BLaER1 treated with 17β-estradiol and CSF1 and Interleukin-3, amounts not matched to agents 10 nM and 100 nM (cell line): ENCODE measurements around the gene LRSAM1.

Experiments used
- H3K27ac ChIP-seq, 11 experiments: shearing (Covaris generic); formaldehyde crosslinking; 2 replicates each; pipeline ENCODE4 v1.8.1; 2022
- H3K27me3 ChIP-seq, 11 experiments: shearing (Covaris generic); formaldehyde crosslinking; 2 replicates each; pipeline ENCODE4 v1.8.1; 2022
- H3K36me3 ChIP-seq, 11 experiments: shearing (Covaris generic); formaldehyde crosslinking; 2 replicates each; pipeline ENCODE4 v1.8.1; 2022
- H3K4me1 ChIP-seq, 10 experiments: shearing (Covaris generic); formaldehyde crosslinking; 2 replicates each; pipeline ENCODE4 v1.8.1; 2022
- H3K4me2 ChIP-seq, 11 experiments: shearing (Covaris generic); formaldehyde crosslinking; 2 replicates each; pipeline ENCODE4 v1.8.1; 2022
- H3K4me3 ChIP-seq, 10 experiments: shearing (Covaris generic); formaldehyde crosslinking; 2 replicates each; pipeline ENCODE4 v1.8.1; 2022
- H3K9ac ChIP-seq, 11 experiments: shearing (Covaris generic); formaldehyde crosslinking; 2 replicates each; pipeline ENCODE4 v1.8.1; 2022
- H3K9me3 ChIP-seq, 11 experiments: shearing (Covaris generic); formaldehyde crosslinking; replicated peaks in 1 of 11; 2 replicates each; pipeline ENCODE4 v1.8.1; 2022
- H4K20me1 ChIP-seq, 11 experiments: shearing (Covaris generic); formaldehyde crosslinking; 2 replicates each; pipeline ENCODE4 v1.8.1; 2022
- Cebpa-rat ChIP-seq, 11 experiments: shearing (Covaris generic); IDR thresholded peaks; 2 replicates each; pipeline ENCODE4 v1.8.1; 2022

Gene LRSAM1

DNA sequence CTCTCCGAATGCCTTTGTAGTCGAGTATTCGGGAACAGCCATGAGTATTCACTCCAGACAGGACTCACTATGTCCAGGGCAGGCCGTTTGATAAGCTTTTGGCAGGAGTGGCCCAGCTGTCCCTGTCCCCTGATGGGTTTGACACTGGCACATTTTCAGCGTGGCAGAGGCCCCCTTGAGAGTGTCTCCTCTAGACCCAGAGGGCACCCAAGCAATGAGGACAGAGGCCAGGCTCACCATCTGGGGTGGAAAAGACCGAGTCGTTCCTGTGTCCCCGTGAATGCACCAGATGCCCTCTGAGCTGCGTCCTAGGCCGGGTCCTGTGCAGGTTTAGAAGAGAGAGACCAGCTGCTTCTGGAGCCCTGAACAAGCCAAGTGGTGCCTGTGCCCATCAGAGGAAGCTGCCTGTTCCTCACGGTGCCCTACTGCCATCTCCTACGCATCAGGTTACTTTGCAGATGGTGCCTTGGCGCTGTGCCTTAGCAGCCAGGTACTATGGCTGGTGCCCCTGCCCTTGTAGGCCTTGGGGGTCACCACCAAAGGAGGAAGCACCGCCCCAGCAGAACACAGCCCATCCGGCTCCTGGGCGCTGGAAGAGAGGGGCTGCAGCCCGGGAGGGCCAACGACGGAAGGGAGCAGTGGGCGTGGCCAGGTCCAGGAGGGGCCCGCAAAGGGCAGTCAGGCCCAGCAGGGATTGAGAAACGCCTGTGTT lies 42.4 kb downstream of the LRSAM1 start:
- H3K9me3 ChIP-seq, result no peaks in the 10 kb centered on the region
- no peaks in the 10 kb centered on the region for H3K27me3 ChIP-seq
- peaks cover 0 to 81% (median 0%) of the 10 kb centered on the region in 11 experiments; a peak in 6 of 22 replicates for H4K20me1 ChIP-seq
- no peak overlapping the region for H3K4me2 ChIP-seq
- H3K36me3 ChIP-seq, result peaks cover 5 to 91% (median 41%) of the 10 kb centered on the region in 11 experiments; a peak in 18 of 22 replicates
- H3K4me1 ChIP-seq, result peaks cover 11 to 34% (median 29%) of the 10 kb centered on the region in 10 experiments
- H3K9ac ChIP-seq, result no peak overlapping the region
- H3K27ac ChIP-seq, result no peak overlapping the region
- H3K4me3 ChIP-seq, result no peak overlapping the region
- no peak for TF ChIP-seq Cebpa-rat (IDR thresholded peaks at IDR 0.05)

DNA sequence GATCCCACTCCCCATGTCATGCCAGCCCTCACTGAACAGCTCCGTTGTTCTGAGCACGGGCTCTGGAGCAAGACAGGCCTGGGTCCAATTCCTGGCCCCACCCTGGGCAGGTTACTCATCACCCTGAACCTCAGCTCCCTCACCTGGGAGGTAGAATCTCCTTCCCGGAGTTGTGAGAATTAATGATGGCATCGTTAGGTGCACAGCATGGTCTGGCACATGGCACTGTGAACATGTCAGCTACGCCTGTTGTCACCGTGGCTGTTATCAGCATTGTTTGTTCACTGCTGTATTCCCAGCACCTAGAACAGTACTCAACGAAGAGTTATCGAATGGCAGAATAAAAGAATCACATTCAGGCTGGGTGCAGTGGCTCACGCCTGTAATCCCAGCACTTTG lies 43.0 kb downstream of the LRSAM1 start:
- Histone ChIP-seq H3K4me1 (peaks cover 11 to 34% (median 29%) of the 10 kb centered on the region in 10 experiments), H3K9ac (no peak overlapping the region), H4K20me1 (peaks cover 0 to 84% (median 0%) of the 10 kb centered on the region in 11 experiments; a peak in 6 of 22 replicates), H3K9me3 (no peaks in the 10 kb centered on the region), H3K4me3 (no peak overlapping the region), H3K36me3 (peaks cover 5 to 91% (median 38%) of the 10 kb centered on the region in 11 experiments; a peak in 18 of 22 replicates), H3K4me2 (0 out of 22 replicates have a peak overlapping the region, but pooled peaks of 2 of the 11 experiments have one; percentile 76 to 94), H3K27me3 (no peaks in the 10 kb centered on the region), H3K27ac (no peak overlapping the region)
- TF ChIP-seq Cebpa-rat (IDR thresholded peaks at IDR 0.05), result no peak

DNA sequence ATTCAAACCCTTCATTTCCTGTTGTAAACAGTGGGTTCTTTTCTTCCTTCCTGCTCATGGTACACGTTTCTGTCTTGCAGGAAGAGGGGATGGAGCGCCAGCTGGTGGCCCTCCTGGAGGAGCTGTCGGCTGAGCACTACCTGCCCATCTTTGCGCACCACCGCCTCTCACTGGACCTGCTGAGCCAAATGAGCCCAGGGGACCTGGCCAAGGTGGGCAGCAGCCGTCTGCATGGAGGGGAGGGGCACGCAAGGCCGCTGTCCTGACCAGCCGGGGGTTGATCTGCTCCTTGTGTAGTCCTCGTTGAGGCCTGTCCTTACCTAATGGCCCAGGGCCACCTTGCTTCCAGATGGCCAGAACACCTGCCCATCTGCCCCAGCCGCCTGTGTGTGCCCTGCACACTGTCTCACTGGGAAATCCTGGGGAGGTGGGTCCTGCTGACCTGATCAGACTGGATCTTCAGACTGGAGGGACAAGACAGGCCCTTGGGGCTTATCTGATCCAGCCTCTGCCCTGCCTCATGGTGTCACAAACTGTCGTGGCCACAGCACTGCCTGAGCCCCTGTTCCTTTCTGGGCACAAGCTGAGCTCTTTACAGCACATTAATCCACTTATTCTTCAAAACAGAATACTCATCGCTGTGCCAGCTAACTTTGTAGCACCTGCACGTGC lies 44.7 kb downstream of the LRSAM1 start:
- Histone ChIP-seq H4K20me1 (peaks cover 0 to 91% (median 0%) of the 10 kb centered on the region in 11 experiments; a peak in 6 of 22 replicates), H3K4me2 (peak overlapping the region; percentile 24 to 95 (median 85); a peak in 21 of 22 replicates), H3K4me1 (peaks cover 11 to 34% (median 29%) of the 10 kb centered on the region in 10 experiments), H3K36me3 (peaks cover 5 to 80% (median 31%) of the 10 kb centered on the region in 11 experiments; a peak in 17 of 22 replicates), H3K4me3 (peak overlapping the region in 3 of 10 experiments; percentile 15 to 34 (median 24); a peak in 3 of 20 replicates), H3K9me3 (no peaks in the 10 kb centered on the region), H3K27ac (peak overlapping the region in 8 of 11 experiments; percentile 34 to 82 (median 71); a peak in 16 of 22 replicates), H3K9ac (peak overlapping the region in 10 of 11 experiments; percentile 7 to 76 (median 60); a peak in 13 of 22 replicates), H3K27me3 (no peaks in the 10 kb centered on the region)
- TF ChIP-seq Cebpa-rat (IDR thresholded peaks at IDR 0.05), result no peak

GRCh38 chr9:127496974-127497373 lies 45.7 kb downstream of the LRSAM1 start:
- H3K9ac ChIP-seq, result peak overlapping the region in 2 of 11 experiments; percentile 3 to 24; a peak in 2 of 22 replicates
- peaks cover 5 to 80% (median 36%) of the 10 kb centered on the region in 11 experiments; a peak in 17 of 22 replicates for H3K36me3 ChIP-seq
- peak overlapping the region in 5 of 11 experiments; percentile 24 to 90 (median 71); a peak in 7 of 22 replicates for H3K4me2 ChIP-seq
- no peaks in the 10 kb centered on the region for H3K27me3 ChIP-seq
- H3K4me3 ChIP-seq, result no peak overlapping the region
- no peak for TF ChIP-seq Cebpa-rat (IDR thresholded peaks at IDR 0.05)
- peaks cover 11 to 34% (median 29%) of the 10 kb centered on the region in 10 experiments for H3K4me1 ChIP-seq
- H3K27ac ChIP-seq, result 0 out of 22 replicates have a peak overlapping the region, but pooled peaks of 1 of the 11 experiments have one; percentile 76
- no peaks in the 10 kb centered on the region for H3K9me3 ChIP-seq
- H4K20me1 ChIP-seq, result peaks cover 0 to 90% (median 0%) of the 10 kb centered on the region in 11 experiments; a peak in 6 of 22 replicates

GRCh38 chr9:127497656-127498290 lies 46.5 kb downstream of the LRSAM1 start:
- peaks cover 5 to 80% (median 29%) of the 10 kb centered on the region in 11 experiments; a peak in 17 of 22 replicates for H3K36me3 ChIP-seq
- no peak overlapping the region for H3K27ac ChIP-seq
- H3K9me3 ChIP-seq, result no peaks in the 10 kb centered on the region
- no peak for TF ChIP-seq Cebpa-rat (IDR thresholded peaks at IDR 0.05)
- no peak overlapping the region for H3K4me2 ChIP-seq
- peaks cover 11 to 34% (median 29%) of the 10 kb centered on the region in 10 experiments for H3K4me1 ChIP-seq
- H3K9ac ChIP-seq, result peak overlapping the region in 2 of 11 experiments; percentile 10 to 19; a peak in 2 of 22 replicates
- peaks cover 0 to 90% (median 0%) of the 10 kb centered on the region in 11 experiments; a peak in 7 of 22 replicates for H4K20me1 ChIP-seq
- no peak overlapping the region for H3K4me3 ChIP-seq
- H3K27me3 ChIP-seq, result no peaks in the 10 kb centered on the region

- H3K9ac ChIP-seq, result peak overlapping the region in 3 of 11 experiments; percentile 10 to 23 (median 19); a peak in 2 of 22 replicates
- H3K9me3 ChIP-seq, result no peaks in the 10 kb centered on the region
- H3K4me3 ChIP-seq, result no peak overlapping the region
- H3K27ac ChIP-seq, result no peak overlapping the region
- peaks cover 11 to 34% (median 29%) of the 10 kb centered on the region in 10 experiments for H3K4me1 ChIP-seq
- peaks cover 5 to 80% (median 34%) of the 10 kb centered on the region in 11 experiments; a peak in 18 of 22 replicates for H3K36me3 ChIP-seq
- peaks cover 0 to 93% (median 0%) of the 10 kb centered on the region in 11 experiments; a peak in 7 of 22 replicates for H4K20me1 ChIP-seq
- no peak overlapping the region for H3K4me2 ChIP-seq
- no peaks in the 10 kb centered on the region for H3K27me3 ChIP-seq
- TF ChIP-seq Cebpa-rat (IDR thresholded peaks at IDR 0.05), result no peak
These were observed 47.0 kb downstream of the LRSAM1 start for GRCh38 chr9:127498298-127498697.

GRCh38 chr9:127500399-127500798 lies 49.1 kb downstream of the LRSAM1 start:
- H3K27me3 ChIP-seq, result no peaks in the 10 kb centered on the region
- H4K20me1 ChIP-seq, result peaks cover 0 to 98% (median 4%) of the 10 kb centered on the region in 11 experiments; a peak in 8 of 22 replicates
- TF ChIP-seq Cebpa-rat (IDR thresholded peaks at IDR 0.05), result no peak
- peaks cover 7 to 37% (median 23%) of the 10 kb centered on the region in 10 experiments for H3K4me1 ChIP-seq
- no peak overlapping the region for H3K27ac ChIP-seq
- no peak overlapping the region for H3K4me2 ChIP-seq
- H3K9ac ChIP-seq, result 0 out of 22 replicates have a peak overlapping the region, but pooled peaks of 1 of the 11 experiments have one; percentile 17
- no peak overlapping the region for H3K4me3 ChIP-seq
- peaks cover 5 to 86% (median 43%) of the 10 kb centered on the region in 11 experiments; a peak in 19 of 22 replicates for H3K36me3 ChIP-seq
- H3K9me3 ChIP-seq, result no peaks in the 10 kb centered on the region

DNA sequence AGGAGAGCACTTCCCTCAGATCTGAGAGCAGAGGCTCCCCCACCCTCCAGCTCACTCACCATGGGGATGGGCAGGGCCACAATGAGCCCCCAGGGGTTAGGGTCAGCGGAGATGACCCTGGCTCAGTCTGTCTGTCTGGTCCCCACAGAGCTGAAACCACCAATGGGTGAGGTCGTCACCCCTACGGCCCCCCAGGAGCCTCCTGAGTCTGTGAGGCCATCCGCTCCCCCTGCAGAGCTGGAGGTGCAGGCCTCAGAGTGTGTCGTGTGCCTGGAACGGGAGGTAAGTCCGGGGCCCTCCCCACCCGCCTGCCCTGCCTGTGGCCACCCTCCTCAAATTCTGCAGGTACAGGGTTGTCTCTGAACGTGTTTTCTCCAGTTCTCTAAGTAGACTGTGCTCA lies 49.6 kb downstream of the LRSAM1 start:
- H3K4me2 ChIP-seq, result no peak overlapping the region
- 0 out of 22 replicates have a peak overlapping the region, but pooled peaks of 2 of the 11 experiments have one; percentile 8 to 17 for H3K9ac ChIP-seq
- peaks cover 3 to 32% (median 19%) of the 10 kb centered on the region in 10 experiments for H3K4me1 ChIP-seq
- H3K4me3 ChIP-seq, result no peak overlapping the region
- H3K36me3 ChIP-seq, result peaks cover 5 to 89% (median 43%) of the 10 kb centered on the region in 11 experiments; a peak in 19 of 22 replicates
- H4K20me1 ChIP-seq, result peaks cover 0 to 98% (median 4%) of the 10 kb centered on the region in 11 experiments; a peak in 8 of 22 replicates
- H3K9me3 ChIP-seq, result no peaks in the 10 kb centered on the region
- no peak for TF ChIP-seq Cebpa-rat (IDR thresholded peaks at IDR 0.05)
- H3K27ac ChIP-seq, result no peak overlapping the region
- no peaks in the 10 kb centered on the region for H3K27me3 ChIP-seq
